HG02763 (cell line): ENCODE data around the gene S100A6.

Experiments
- ATAC-seq: cut with Tn5 transposase; IDR thresholded peaks from one replicate; pipeline ENCODE4 v1.9.1; 2021; ENCODE audit warnings: mild to moderate bottlenecking, moderate library complexity; ENCODE audit not compliant: unreplicated experiment

The S100A6 gene

DNA sequence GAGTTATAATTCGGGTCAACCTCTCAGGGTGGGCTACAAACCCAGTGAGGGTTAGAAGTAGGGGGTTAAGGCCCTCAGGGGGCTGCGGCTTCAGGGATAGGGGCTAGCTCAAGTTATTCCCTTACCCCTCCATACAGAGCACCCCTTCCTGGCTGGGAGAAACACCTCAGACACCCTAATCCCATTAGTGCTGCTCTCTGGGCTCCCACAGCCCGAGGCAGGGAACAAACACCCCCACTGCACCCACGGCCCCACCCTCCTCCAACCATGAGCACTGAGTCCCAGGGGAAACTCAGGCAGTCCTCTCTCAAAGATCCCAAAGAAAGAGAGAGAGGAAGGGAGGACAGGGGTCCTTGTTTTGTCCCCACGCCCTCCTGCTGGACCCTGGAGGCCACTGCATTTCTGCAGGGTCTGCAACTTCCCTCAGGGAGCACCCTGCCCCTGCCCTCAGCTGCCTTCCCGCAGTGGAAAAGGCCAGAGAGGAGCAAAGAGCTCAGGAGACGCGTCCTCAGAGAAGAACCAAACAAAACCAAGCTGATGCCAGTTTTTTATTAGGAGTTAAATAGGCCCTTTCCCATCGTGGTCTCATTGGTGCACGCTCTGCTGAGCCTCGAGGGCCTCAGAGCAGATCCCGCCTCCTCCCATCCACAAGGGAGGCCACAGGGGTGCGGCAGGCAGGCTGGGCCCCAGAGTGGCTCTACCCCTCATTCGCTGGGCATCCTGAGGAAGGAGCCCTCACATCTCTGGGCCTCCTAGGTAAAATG lies 11.2 kb upstream of the S100A6 start:
- no peak for ATAC-seq

- no peak for ATAC-seq
These were observed 10.6 kb upstream of the S100A6 start for GRCh38 chr1:153546371-153546770.

DNA sequence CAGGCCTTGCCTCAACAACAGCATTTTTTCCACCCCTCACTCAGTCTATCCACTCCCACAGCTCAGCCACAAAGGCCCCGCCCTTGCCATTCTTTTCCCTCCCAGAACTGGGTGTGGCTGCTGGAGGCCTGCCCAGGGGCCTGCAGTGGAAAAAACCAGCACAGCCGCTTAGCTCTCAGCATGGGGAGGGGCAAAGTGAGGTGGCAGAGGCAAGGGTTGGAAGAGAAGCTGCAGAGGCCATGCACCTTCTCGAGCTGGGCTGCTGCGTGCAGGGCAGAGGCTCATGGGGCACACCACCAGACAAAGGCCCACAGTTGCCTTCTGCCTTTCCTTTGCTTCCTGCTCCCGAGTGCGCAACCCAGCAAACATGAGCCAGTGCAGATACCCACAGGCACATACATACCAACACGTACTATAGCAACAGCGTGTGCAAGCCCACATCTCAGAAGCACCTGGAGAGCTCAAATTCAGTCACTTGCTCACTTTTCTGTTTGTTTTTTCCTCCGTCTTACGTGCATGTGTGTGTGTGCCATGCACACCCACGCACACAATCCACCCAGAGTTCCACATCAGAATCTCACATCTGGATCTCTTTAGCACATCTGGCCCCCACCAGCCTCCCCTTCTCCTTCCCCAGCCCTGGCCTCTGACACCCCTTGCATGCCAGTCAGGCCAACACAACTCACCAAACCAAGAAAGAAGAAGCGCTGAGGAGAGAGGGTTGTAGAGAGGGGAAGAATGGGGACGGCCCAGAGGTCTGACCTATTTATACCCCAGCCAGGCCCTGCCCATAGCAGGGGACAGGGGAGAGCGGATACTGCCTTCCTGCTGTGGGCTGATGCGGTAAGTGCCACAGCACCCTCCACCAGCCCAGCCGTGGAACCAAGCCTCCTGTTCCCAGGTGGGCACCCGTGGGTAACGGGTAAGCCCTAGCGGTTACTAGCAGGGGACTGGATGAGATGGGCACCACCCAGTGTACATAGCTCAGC lies 9.6 kb upstream of the S100A6 start, which contains the start of gene S100A4:
S100A4 (minus strand) TSS at position 740 of the 989 bp plus-strand sequence. CDS start 1,012 bp downstream, outside the sequence.
- ATAC-seq: peak; percentile 58

DNA sequence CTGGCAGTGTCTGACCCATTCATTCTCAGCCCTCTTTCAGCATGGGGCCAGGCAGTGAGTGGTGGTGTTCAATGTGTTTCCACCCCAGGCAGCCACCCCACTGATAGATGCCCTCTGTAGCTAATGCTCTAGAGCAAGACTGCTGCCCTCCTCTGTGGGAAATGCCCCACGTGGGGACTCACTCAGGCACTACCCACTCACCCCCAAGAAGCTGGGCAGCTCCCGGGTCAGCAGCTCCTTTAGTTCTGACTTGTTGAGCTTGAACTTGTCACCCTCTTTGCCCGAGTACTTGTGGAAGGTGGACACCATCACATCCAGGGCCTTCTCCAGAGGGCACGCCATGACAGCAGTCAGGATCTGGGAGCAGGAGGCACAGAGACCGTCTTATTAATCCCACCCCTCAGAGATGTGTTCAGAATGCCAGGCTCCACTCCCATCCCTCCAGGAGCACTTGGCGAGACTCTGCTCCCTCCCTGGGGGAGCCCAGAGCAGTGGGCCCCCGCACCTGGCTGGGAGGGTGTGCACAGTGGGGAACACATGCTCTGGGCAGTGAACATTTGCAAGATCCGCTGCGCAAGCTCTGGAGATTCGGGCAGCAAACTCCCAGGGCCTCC lies 8.8 kb upstream of the S100A6 start:
- no peak for ATAC-seq

GRCh38 chr1:153543736-153544135 lies 7.9 kb upstream of the S100A6 start:
- ATAC-seq: no peak

- ATAC-seq: no peak
These were observed 7.3 kb upstream of the S100A6 start for GRCh38 chr1:153542956-153543711.

GRCh38 chr1:153541641-153542590 lies 6.1 kb upstream of the S100A6 start:
- no peak for ATAC-seq

GRCh38 chr1:153540394-153541361 lies 4.9 kb upstream of the S100A6 start, which contains the start of gene S100A5:
Gene S100A5 (minus strand): TSS chr1:153540934. CDS start chr1:153540191, 743 bp downstream.
- ATAC-seq: no peak

- no peak for ATAC-seq
These were observed 3.8 kb upstream of the S100A6 start for GRCh38 chr1:153539395-153540093.

DNA sequence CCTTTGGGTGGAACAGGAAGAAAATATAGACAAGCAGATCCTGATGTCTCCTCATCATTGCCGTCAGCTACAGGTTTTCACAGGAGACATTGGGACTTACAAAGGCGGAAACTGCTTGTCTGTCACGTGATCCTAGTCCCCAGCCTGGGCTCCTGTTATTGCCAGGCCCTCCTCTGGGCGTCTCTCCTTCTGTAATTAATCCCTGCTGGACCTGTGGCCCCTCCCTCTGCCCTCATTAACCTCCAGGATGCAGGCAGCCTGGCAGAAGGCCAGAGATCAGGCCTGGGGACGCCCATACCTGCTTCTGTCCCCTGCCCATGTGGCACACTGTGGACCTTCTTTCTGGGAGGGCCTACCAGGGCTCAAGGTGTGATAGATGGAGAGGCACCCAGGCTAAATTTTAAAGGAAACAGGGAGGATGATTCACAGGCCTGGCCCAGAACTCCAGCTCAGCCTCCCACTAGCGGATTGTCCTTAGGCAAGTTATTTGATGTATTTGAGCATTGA lies 2.6 kb upstream of the S100A6 start:
- no peak for ATAC-seq

- no peak for ATAC-seq
These were observed 1.6 kb upstream of the S100A6 start for GRCh38 chr1:153537376-153537730.

GRCh38 chr1:153536671-153537375 lies 1.0 kb upstream of the S100A6 start:
- no peak for ATAC-seq

DNA sequence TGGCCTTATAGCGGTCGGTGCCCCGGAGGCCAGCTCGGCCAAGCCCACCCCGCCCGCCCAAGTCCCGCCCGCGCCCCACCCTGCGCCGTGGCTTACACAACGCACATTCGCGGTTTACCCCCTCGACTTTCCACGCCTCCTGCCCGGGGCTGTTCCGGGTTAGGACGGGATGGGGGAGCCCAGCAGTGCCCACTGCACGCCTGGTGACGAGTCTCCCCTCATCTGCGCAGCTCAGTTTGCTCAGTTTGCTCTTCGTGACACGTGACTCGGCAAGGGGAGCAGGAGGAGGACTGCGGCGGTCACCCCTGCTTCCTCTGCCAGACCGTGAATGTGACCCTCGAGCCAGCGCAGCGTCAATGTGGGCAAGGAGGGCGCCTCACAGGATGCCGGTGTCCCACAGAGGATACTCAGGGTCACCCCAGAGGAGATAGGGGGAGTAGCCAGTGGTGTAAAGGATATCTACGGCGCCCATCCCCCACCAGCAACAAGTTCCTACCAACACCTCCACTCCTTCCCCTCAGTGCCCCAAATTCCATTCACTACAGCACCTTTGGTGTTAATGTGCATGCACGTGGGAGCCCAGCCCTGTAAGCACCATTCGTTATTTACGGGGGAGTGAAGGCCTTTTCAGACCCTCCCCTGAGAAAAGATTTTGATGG lies 350 bp upstream of the S100A6 start:
- no peak for ATAC-seq

- no peak for ATAC-seq
These were observed 908 bp downstream of the S100A6 start for GRCh38 chr1:153534925-153535241.

GRCh38 chr1:153534226-153534924 lies 1.4 kb downstream of the S100A6 start:
- no peak for ATAC-seq

GRCh38 chr1:153533689-153534201 lies 2.0 kb downstream of the S100A6 start:
- ATAC-seq: no peak
